Measurements from ENCODE around the gene CDH23.

Gene CDH23

GRCh38 chr10:71449026-71449425, 52.3 kb downstream of the CDH23 start:
- in situ Hi-C loops (cut with HindIII; ENCODE audit: low pct_ligation_motif_present, low pct_unique_long_range_greater_than_20kb, low sequenced_read_pairs) = no loop called here

GRCh38 chr10:71451754-71452153, 55.0 kb downstream of the CDH23 start:
- in situ Hi-C loops (cut with HindIII; ENCODE audit: low pct_ligation_motif_present, low pct_unique_long_range_greater_than_20kb, low sequenced_read_pairs) = no loop called here
- DNase-seq = no peak

More at GRCh38 chr10:71449026-71449425, 52.3 kb downstream of the CDH23 start:
- no peak for DNase-seq

- no peak for DNase-seq
- in situ Hi-C loops (cut with HindIII; ENCODE audit: low pct_ligation_motif_present, low pct_unique_long_range_greater_than_20kb, low sequenced_read_pairs) = no loop called here
Observed at GRCh38 chr10:71453186-71453585, 56.5 kb downstream of the CDH23 start.

GRCh38 chr10:71454347-71454746, 57.6 kb downstream of the CDH23 start:
- DNase-seq = no peak
- in situ Hi-C loops (cut with HindIII; ENCODE audit: low pct_ligation_motif_present, low pct_unique_long_range_greater_than_20kb, low sequenced_read_pairs) = no loop called here

- in situ Hi-C loops (cut with HindIII; ENCODE audit: low pct_ligation_motif_present, low pct_unique_long_range_greater_than_20kb, low sequenced_read_pairs) = no loop called here
- no peak for DNase-seq
Observed at GRCh38 chr10:71455035-71455434, 58.3 kb downstream of the CDH23 start.

- no peak for DNase-seq
- in situ Hi-C loops (cut with HindIII; ENCODE audit: low pct_ligation_motif_present, low pct_unique_long_range_greater_than_20kb, low sequenced_read_pairs) = no loop called here
Observed at GRCh38 chr10:71456631-71457030, 59.9 kb downstream of the CDH23 start.

GRCh38 chr10:71457908-71458307, 61.2 kb downstream of the CDH23 start:
- in situ Hi-C loops (cut with HindIII; ENCODE audit: low pct_ligation_motif_present, low pct_unique_long_range_greater_than_20kb, low sequenced_read_pairs) = no loop called here
- no peak for DNase-seq

- DNase-seq = no peak
- in situ Hi-C loops (cut with HindIII; ENCODE audit: low pct_ligation_motif_present, low pct_unique_long_range_greater_than_20kb, low sequenced_read_pairs) = no loop called here
Observed at GRCh38 chr10:71458387-71458786, 61.7 kb downstream of the CDH23 start.

- no peak for DNase-seq
- in situ Hi-C loops (cut with HindIII; ENCODE audit: low pct_ligation_motif_present, low pct_unique_long_range_greater_than_20kb, low sequenced_read_pairs) = no loop called here
Observed at GRCh38 chr10:71459513-71459912, 62.8 kb downstream of the CDH23 start.

- in situ Hi-C loops (cut with HindIII; ENCODE audit: low pct_ligation_motif_present, low pct_unique_long_range_greater_than_20kb, low sequenced_read_pairs) = no loop called here
Observed at GRCh38 chr10:71460615-71461014, 63.9 kb downstream of the CDH23 start.

GRCh38 chr10:71461457-71461856, 64.7 kb downstream of the CDH23 start:
- in situ Hi-C loops (cut with HindIII; ENCODE audit: low pct_ligation_motif_present, low pct_unique_long_range_greater_than_20kb, low sequenced_read_pairs) = no loop called here
- no peak for DNase-seq

More at GRCh38 chr10:71460615-71461014, 63.9 kb downstream of the CDH23 start:
- DNase-seq = no peak

- no peak for DNase-seq
- in situ Hi-C loops (cut with HindIII; ENCODE audit: low pct_ligation_motif_present, low pct_unique_long_range_greater_than_20kb, low sequenced_read_pairs) = no loop called here
Observed at GRCh38 chr10:71462062-71462935, 65.6 kb downstream of the CDH23 start.

GRCh38 chr10:71463111-71463510, 66.4 kb downstream of the CDH23 start:
- no peak for DNase-seq
- in situ Hi-C loops (cut with HindIII; ENCODE audit: low pct_ligation_motif_present, low pct_unique_long_range_greater_than_20kb, low sequenced_read_pairs) = no loop called here

- in situ Hi-C loops (cut with HindIII; ENCODE audit: low pct_ligation_motif_present, low pct_unique_long_range_greater_than_20kb, low sequenced_read_pairs) = no loop called here
Observed at GRCh38 chr10:71465551-71466252, 69.0 kb downstream of the CDH23 start.

GRCh38 chr10:71466330-71466729, 69.6 kb downstream of the CDH23 start:
- DNase-seq = no peak
- in situ Hi-C loops (cut with HindIII; ENCODE audit: low pct_ligation_motif_present, low pct_unique_long_range_greater_than_20kb, low sequenced_read_pairs) = no loop called here

More at GRCh38 chr10:71465551-71466252, 69.0 kb downstream of the CDH23 start:
- no peak for DNase-seq

GRCh38 chr10:71467161-71467560, 70.4 kb downstream of the CDH23 start:
- in situ Hi-C loops (cut with HindIII; ENCODE audit: low pct_ligation_motif_present, low pct_unique_long_range_greater_than_20kb, low sequenced_read_pairs) = no loop called here
- DNase-seq = no peak

- no peak for DNase-seq
- in situ Hi-C loops (cut with HindIII; ENCODE audit: low pct_ligation_motif_present, low pct_unique_long_range_greater_than_20kb, low sequenced_read_pairs) = no loop called here
Observed at GRCh38 chr10:71467569-71468362, 71.0 kb downstream of the CDH23 start.

- no peak for DNase-seq
- in situ Hi-C loops (cut with HindIII; ENCODE audit: low pct_ligation_motif_present, low pct_unique_long_range_greater_than_20kb, low sequenced_read_pairs) = no loop called here
Observed at GRCh38 chr10:71468363-71469094, 71.8 kb downstream of the CDH23 start.

Data from ACHN (cell line).